Panc1 (cell line): Measurements from ENCODE around the gene SPIN2B. TPM values are rescaled to one million over a fixed set of nuclear protein-coding genes. Genes with fewer than 3 reads are reported as not detected.

Experiments
- ATAC-seq: fragments of 200-7000 bp; cut with Tn5 transposase; 2 replicates; pipeline ENCODE4 v1.9.1; 2020; ENCODE audit warnings: mild to moderate bottlenecking, moderate library complexity
- BruUV-seq: library from RNA; stranded (reverse); fragments of 400-500 nt; replicated peaks from 2 replicates; lab custom pipeline; 2021; lab: Mats Ljungman, UMichigan
- CTCF ChIA-PET: fragments of 300-600 bp; sonication (Branson Sonifier 250); formaldehyde crosslinking; loops from one replicate; lab custom pipeline; 2022; ENCODE audit warnings: antibody characterized with exemption; lab: Charles Lee
- POLR2A ChIA-PET: fragments of 300-600 bp; sonication (Branson Sonifier 250); formaldehyde crosslinking; loops from one replicate; lab custom pipeline; 2022; ENCODE audit warnings: antibody characterized with exemption; lab: Charles Lee
- DNase-seq: peaks from one replicate; pipeline ENCODE4 v3.0.0-alpha.2; 2010; ENCODE audit warnings: low read depth, low spot score
- H3K27ac ChIP-seq: 2 replicates; pipeline ENCODE4 v1.5.1; 2011; ENCODE audit warnings: mild to moderate bottlenecking, low read length, inconsistent platforms
- H3K27me3 ChIP-seq: fragments of 200-500 bp; sonication (Bioruptor generic); 2 replicates; pipeline ENCODE4 v1.6.0; 2014; ENCODE audit warnings: low read length, inconsistent platforms; ENCODE audit not compliant: control insufficient read depth, insufficient read depth
- H3K36me3 ChIP-seq: fragments of 200-500 bp; sonication (Bioruptor generic); 2 replicates; pipeline ENCODE4 v1.5.1; 2014; ENCODE audit warnings: inconsistent platforms, mild to moderate bottlenecking, low read length, moderate library complexity; ENCODE audit not compliant: control insufficient read depth, insufficient read depth
- H3K4me1 ChIP-seq: 2 replicates; pipeline ENCODE4 v1.5.1; 2011; ENCODE audit warnings: inconsistent platforms, mild to moderate bottlenecking, low read length, moderate library complexity; ENCODE audit not compliant: control insufficient read depth, insufficient read depth
- H3K4me3 ChIP-seq, 2 experiments: 2 replicates each; pipeline ENCODE4 v1.5.1; 2011 to 2012; ENCODE audit warnings: low read depth in 2 of 2, low read length in 2 of 2, mild to moderate bottlenecking in 2 of 2, inconsistent platforms in 1 of 2, moderate library complexity in 1 of 2
- H3K9me3 ChIP-seq: fragments of 200-500 bp; sonication (Bioruptor generic); 2 replicates; pipeline ENCODE4 v1.5.1; 2014; ENCODE audit warnings: low read depth, mild to moderate bottlenecking, inconsistent platforms, low read length, moderate library complexity; ENCODE audit not compliant: control insufficient read depth, insufficient read depth
- CTCF ChIP-seq: fragments of 450-650 bp; IDR thresholded peaks from 2 replicates; pipeline ENCODE4 v1.5.1; 2017; ENCODE audit warnings: mild to moderate bottlenecking
- POLR2AphosphoS5 ChIP-seq: IDR thresholded peaks from 2 replicates; pipeline ENCODE4 v1.6.1; 2012; ENCODE audit warnings: mild to moderate bottlenecking, low read depth, low read length, moderate library complexity
- REST ChIP-seq, 2 experiments: IDR thresholded peaks; 2 replicates each; pipeline ENCODE4 v1.6.1; 2011 to 2012; ENCODE audit warnings: low read depth in 2 of 2, control low read depth in 1 of 2, low read length in 1 of 2, mild to moderate bottlenecking in 1 of 2, moderate library complexity in 1 of 2; ENCODE audit not compliant: insufficient read depth in 1 of 2
- SIN3A ChIP-seq: IDR thresholded peaks from 2 replicates; pipeline ENCODE4 v1.6.1; 2012; ENCODE audit warnings: low read depth, mild to moderate bottlenecking, low read length, moderate library complexity, borderline replicate concordance; ENCODE audit not compliant: insufficient read depth
- TCF7L2 ChIP-seq: IDR thresholded peaks from 2 replicates; pipeline ENCODE4 v1.6.1; 2011; ENCODE audit warnings: mild to moderate bottlenecking, low read depth, low read length, inconsistent platforms
- in situ Hi-C: cut with HindIII; loops from 2 replicates; pipeline ENCODE4 v1.10.0; 2016; ENCODE audit warnings: low sequenced_read_pairs, low pct_unique_long_range_greater_than_20kb
- intact Hi-C: fragments of 100-400 bp; cut with micrococcal nuclease; formaldehyde crosslinking; loops from one replicate; pipeline ENCODE4 v1.10.0; 2022; ENCODE audit not compliant: unreplicated experiment
- total RNA-seq: library from RNA; stranded (reverse); gene quantifications from one replicate; pipeline ENCODE4 v1.2.1, GENCODE V29; 2021; ENCODE audit not compliant: unreplicated experiment

SPIN2B gene
- total RNA-seq, 1 experiment from 2014 or later, result 8.3 TPM

GRCh38 chrX:57104921-57105398, 16.4 kb downstream of the SPIN2B start:
- intact Hi-C loops, result no loop called here

GRCh38 chrX:57104406-57104805, 16.9 kb downstream of the SPIN2B start:
- in situ Hi-C loops, result no loop called here

More at GRCh38 chrX:57104921-57105398, 16.4 kb downstream of the SPIN2B start:
- H3K9me3 ChIP-seq, result no peaks in the 10 kb centered on the region
- CTCF ChIA-PET, result no interaction called here
- H3K4me1 ChIP-seq, result no peaks in the 10 kb centered on the region
- H3K27ac ChIP-seq, result no peak overlapping the region
- POLR2A ChIA-PET, result interaction anchor here (0.6 kb wide), 1 partner anchor 17 kb away, joined by 3 read pairs; the partner anchor contains the start of gene SPIN2B
- no peak for TF ChIP-seq CTCF
- no peak for TF ChIP-seq REST (IDR thresholded peaks at IDR 0.05; ENCODE audit: insufficient read depth in 1 of 2, low read depth in 2 of 2, low read length in 1 of 2)
- no peak for TF ChIP-seq POLR2AphosphoS5
- no peak for TF ChIP-seq SIN3A
- no peak for TF ChIP-seq TCF7L2
- in situ Hi-C loops, result no loop called here
- H3K27me3 ChIP-seq, result no peaks in the 10 kb centered on the region
- ATAC-seq (no peak), DNase-seq (no peak)
- H3K36me3 ChIP-seq, result no peaks in the 10 kb centered on the region
- no TSS peak for BruUV-seq
- no peak overlapping the region for H3K4me3 ChIP-seq

More at GRCh38 chrX:57104406-57104805, 16.9 kb downstream of the SPIN2B start:
- ChIA-PET CTCF (no interaction called here), POLR2A (no interaction called here)
- intact Hi-C loops, result no loop called here
- Histone ChIP-seq H3K27me3 (no peaks in the 10 kb centered on the region), H3K27ac (no peak overlapping the region), H3K4me1 (no peaks in the 10 kb centered on the region), H3K9me3 (no peaks in the 10 kb centered on the region), H3K4me3 (no peak overlapping the region), H3K36me3 (no peaks in the 10 kb centered on the region)
- no peak for ATAC-seq
- TF ChIP-seq POLR2AphosphoS5, result no peak
- TF ChIP-seq CTCF, result 0 out of 2 replicates have a peak, but pooled peaks have one; percentile 5
- no peak for DNase-seq
- no TSS peak for BruUV-seq
